NT2/D1 (cell line): Measurements from ENCODE around the gene GYPA.
"Not testable (repeated sequence)": the region's sequence is repeated elsewhere in the genome, so short reads cannot be mapped to it uniquely, and the experiment has no call there.

ENCODE experiments used
- DNase-seq: peaks from one replicate; pipeline ENCODE4 v3.0.0-alpha.2; 2011; ENCODE audit warnings: low read depth, low spot score
- H3K27me3 ChIP-seq: 2 replicates; pipeline ENCODE4 v1.6.0; 2011; ENCODE audit warnings: mild to moderate bottlenecking; ENCODE audit not compliant: insufficient read length, insufficient read depth
- H3K36me3 ChIP-seq: 2 replicates; pipeline ENCODE4 v1.6.1; 2011; ENCODE audit warnings: mild to moderate bottlenecking, low read length, mixed read lengths; ENCODE audit not compliant: insufficient read depth, insufficient read length
- H3K4me1 ChIP-seq: 2 replicates; pipeline ENCODE4 v1.5.1; 2011; ENCODE audit not compliant: insufficient read depth, insufficient read length
- H3K4me3 ChIP-seq: 2 replicates; pipeline ENCODE4 v1.5.1; 2011; ENCODE audit warnings: low read depth; ENCODE audit not compliant: insufficient read length
- H3K9ac ChIP-seq: 2 replicates; pipeline ENCODE4 v1.6.0; 2011; ENCODE audit warnings: low read depth; ENCODE audit not compliant: insufficient read length
- H3K9me3 ChIP-seq: 2 replicates; pipeline ENCODE4 v1.5.1; 2011; ENCODE audit warnings: mild to moderate bottlenecking, low read length; ENCODE audit not compliant: insufficient read depth

GYPA gene

DNA sequence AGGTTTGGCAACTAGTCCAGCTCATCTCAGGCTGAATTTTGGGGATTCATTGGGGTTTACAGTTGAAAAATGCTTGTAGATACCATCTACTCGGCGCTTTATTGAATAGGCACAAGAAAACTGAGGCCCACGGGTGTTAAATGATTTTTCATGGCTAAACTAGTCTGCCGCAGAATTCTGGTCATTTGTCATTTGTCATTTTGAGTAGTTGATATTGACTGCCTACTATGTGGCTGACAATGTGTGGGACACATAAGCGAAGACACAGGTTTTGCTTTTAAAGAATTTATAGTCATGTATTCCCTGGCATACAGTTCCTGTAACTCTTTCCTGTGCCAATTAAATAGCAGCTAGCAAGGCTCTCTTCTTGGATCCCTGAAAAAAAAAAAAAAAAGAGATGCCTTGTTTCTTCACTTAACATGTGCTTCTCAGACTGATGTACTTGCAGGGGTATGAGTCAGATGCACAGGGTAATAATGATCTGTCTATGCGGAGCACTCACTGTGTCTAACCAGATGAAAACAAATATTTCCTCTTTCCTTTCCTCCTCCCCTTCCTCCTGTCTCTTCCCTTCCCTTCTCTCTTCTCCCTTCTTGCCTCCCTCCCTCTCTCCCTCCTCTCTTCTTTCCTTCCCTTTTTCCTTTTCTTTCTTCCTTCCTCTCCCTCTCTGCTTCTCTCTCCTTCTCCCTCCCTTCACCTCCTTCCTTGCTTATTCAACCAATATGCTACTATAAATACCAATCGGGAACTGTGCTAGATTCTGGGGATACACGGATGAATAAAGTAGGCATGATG, 3.2 kb downstream of the GYPA start:
- H3K4me3 ChIP-seq, H3K27me3 ChIP-seq, H3K9ac ChIP-seq, H3K9me3 ChIP-seq, H3K4me1 ChIP-seq, H3K36me3 ChIP-seq, DNase-seq: not testable (repeated sequence)

DNA sequence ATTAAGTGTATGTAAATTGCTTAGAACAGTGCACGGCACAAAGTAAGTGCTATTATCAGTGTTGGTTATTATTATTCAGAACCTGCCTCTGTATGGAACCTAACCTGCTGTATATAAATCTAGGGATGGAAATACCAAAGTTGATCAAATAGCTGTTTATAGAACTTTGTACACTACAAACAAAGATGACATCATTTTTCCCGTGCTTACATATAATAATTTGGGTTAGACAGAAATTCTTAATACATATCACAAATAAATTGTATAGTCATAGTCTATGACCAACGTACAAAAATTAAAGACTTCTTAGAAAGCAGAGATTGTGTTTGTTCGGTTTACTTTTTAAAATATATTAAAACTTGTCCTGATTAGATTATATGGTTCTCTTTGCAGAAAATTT, 4.3 kb downstream of the GYPA start:
- H3K9ac ChIP-seq, H3K9me3 ChIP-seq, H3K4me1 ChIP-seq, DNase-seq, H3K4me3 ChIP-seq, H3K27me3 ChIP-seq, H3K36me3 ChIP-seq: not testable (repeated sequence)

- not testable (repeated sequence) for H3K27me3 ChIP-seq, H3K9ac ChIP-seq, H3K36me3 ChIP-seq, H3K4me3 ChIP-seq, H3K9me3 ChIP-seq, DNase-seq, H3K4me1 ChIP-seq
Observed at GRCh38 chr4:144130167-144130566, 10.4 kb downstream of the GYPA start.

DNA sequence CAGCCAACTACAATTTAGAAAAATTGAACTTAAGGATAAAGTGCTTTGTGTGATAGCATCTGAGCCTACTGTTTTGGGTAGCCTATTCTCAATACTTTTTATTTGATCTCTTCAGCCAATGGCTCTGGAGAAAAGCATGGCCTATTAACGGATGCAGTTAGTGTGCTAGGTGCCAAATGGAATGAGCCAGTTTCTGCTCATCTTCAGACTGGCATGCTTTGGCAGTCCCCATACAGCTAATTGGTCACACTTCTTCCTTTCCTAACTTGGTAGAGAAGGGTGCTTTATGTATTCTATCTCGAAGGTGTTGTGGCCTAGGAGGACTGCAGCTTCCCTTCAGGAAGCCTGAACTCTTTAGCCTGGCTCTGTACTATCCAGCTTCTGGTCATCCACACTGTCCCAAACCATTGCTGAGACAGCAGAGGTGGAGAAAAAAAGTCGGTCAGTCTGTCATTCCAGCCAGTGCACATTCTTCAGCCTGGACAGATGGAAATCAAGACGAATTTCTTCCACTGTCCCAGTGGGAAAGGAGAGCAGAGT, 11.1 kb downstream of the GYPA start:
- not testable (repeated sequence) for H3K4me1 ChIP-seq, H3K9me3 ChIP-seq, H3K9ac ChIP-seq, H3K4me3 ChIP-seq, H3K36me3 ChIP-seq, H3K27me3 ChIP-seq, DNase-seq

DNA sequence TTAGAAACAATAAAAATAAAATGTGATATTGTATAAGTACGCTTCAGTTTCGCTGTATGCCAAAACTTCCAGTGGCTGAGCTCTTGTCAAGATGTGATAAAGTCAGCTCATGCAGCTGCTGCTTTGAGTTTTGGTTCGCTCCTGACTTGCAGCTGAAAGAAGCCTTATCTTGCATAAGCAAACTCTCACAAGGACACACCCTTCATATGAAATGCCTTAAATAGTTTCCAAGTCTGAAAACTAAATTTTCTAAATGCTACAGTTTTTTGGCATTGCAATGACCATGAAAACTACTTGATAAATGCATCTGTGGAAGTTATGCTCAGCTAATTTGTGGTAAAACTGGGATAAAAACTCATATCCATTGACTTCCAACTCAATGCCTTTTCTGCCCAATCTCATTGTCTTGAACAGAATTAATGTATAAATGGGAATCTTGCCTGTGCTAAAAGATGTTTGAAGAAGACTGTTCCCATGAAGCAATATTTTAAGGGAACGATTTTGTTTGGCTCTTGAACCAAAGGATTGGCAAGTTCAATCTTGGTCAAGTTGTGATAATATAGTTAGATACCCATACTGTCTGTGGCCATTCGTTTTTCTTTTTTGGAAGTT, 11.7 kb downstream of the GYPA start:
- not testable (repeated sequence) for H3K4me3 ChIP-seq, DNase-seq, H3K9ac ChIP-seq, H3K36me3 ChIP-seq, H3K4me1 ChIP-seq, H3K27me3 ChIP-seq, H3K9me3 ChIP-seq

- H3K36me3 ChIP-seq, DNase-seq, H3K9ac ChIP-seq, H3K9me3 ChIP-seq, H3K27me3 ChIP-seq, H3K4me1 ChIP-seq, H3K4me3 ChIP-seq: not testable (repeated sequence)
Observed at GRCh38 chr4:144125109-144125508, 15.4 kb downstream of the GYPA start.

DNA sequence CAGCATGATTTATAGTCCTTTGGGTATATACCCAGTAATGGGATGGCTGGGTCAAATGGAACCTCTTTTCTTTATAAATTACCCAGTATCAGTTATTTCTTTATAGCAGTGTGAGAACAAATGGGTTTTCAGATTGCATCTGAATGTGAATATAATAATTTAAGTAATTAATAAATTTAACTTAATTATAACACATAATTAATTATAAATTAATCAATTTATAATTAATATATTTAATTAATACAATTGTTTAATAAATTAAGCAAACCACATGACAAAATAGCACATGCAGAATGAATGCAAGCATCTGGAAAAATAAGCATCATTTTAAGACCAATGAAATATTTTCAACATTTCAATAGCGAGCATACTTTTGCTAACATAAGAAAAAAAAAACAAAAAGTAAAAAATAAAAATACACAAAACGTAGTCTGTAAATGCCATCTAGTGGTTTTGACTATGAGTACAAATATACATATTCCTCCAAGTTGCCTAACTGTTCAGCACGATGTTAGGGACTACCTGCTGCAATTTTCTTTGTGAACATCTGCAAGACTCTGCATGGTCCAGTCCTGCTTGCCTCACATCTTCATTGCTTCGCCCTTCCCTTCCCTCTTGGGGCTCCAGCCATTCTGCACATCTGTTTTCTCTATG, 16.4 kb downstream of the GYPA start:
- H3K4me3 ChIP-seq, H3K4me1 ChIP-seq, H3K9ac ChIP-seq, H3K9me3 ChIP-seq, DNase-seq, H3K36me3 ChIP-seq, H3K27me3 ChIP-seq: not testable (repeated sequence)

DNA sequence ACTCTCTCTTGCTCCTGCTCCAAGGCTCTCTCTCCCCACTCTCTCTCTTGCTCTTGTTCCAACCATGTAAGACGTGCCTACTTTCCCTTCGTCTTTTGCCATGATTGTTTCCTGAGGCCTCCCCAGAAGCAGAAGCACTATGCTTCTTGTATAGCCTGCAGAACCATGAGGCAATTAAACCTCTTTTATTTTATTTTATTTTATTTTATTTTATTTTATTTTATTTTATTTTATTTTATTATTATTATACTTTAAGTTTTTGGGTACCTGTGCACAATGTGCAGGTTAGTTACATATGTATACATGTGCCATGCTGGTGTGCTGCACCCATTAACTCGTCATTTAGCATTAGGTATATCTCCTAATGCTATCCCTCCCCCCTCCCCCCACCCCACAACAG, 17.2 kb downstream of the GYPA start:
- not testable (repeated sequence) for H3K27me3 ChIP-seq, DNase-seq, H3K9ac ChIP-seq, H3K4me1 ChIP-seq, H3K36me3 ChIP-seq, H3K4me3 ChIP-seq, H3K9me3 ChIP-seq

GRCh38 chr4:144119752-144120151, 20.8 kb downstream of the GYPA start:
- not testable (repeated sequence) for H3K4me1 ChIP-seq, H3K27me3 ChIP-seq, DNase-seq

More at GRCh38 chr4:144119752-144120151, 20.8 kb downstream of the GYPA start:
- H3K9me3 ChIP-seq, H3K4me3 ChIP-seq, H3K36me3 ChIP-seq, H3K9ac ChIP-seq: not testable (repeated sequence)
